ENCODE results near the gene TP53I3.

GRCh38 chr2:24040511-24040910 is 44.1 kb downstream of the TP53I3 start:
- TF ChIP-seq CTCF (IDR thresholded peaks at IDR 0.05; ENCODE audit: low read depth, low read length): no peak
- TF ChIP-seq EZH2phosphoT487 (IDR thresholded peaks at IDR 0.05; ENCODE audit: low read depth): no peak

All from OCI-LY3 (cell line).